Measurements from ENCODE around the gene PHACTR3.

DNA sequence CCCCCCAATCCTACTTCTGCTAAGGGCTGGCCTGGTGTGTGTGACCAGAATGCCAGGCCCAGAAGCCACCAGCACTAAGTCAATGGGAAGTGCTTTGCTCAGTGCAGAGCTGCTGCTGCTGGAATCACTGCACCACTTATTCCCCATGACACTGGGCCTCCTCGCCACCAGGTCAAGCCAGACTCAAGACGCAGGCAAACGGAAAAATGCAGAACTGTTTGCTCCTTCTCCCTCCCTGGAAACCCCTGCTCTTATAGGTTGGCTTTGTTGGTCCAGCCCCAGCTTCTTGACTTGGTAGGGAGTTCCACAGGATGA lies 121.9 kb downstream of the PHACTR3 start:
- TF ChIP-seq, protein P1, sequence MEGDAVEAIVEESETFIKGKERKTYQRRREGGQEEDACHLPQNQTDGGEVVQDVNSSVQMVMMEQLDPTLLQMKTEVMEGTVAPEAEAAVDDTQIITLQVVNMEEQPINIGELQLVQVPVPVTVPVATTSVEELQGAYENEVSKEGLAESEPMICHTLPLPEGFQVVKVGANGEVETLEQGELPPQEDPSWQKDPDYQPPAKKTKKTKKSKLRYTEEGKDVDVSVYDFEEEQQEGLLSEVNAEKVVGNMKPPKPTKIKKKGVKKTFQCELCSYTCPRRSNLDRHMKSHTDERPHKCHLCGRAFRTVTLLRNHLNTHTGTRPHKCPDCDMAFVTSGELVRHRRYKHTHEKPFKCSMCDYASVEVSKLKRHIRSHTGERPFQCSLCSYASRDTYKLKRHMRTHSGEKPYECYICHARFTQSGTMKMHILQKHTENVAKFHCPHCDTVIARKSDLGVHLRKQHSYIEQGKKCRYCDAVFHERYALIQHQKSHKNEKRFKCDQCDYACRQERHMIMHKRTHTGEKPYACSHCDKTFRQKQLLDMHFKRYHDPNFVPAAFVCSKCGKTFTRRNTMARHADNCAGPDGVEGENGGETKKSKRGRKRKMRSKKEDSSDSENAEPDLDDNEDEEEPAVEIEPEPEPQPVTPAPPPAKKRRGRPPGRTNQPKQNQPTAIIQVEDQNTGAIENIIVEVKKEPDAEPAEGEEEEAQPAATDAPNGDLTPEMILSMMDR (IDR thresholded peaks at IDR 0.05; ENCODE audit: low read depth, low read length, missing input control), result no peak
- TF ChIP-seq TAF1 (conservative IDR thresholded peaks at IDR 0.05) (no peak), YY1 (IDR thresholded peaks at IDR 0.05) (no peak), GABPA (IDR thresholded peaks at IDR 0.05 in 1 of 2, conservative IDR thresholded peaks at IDR 0.05 in 1 of 2) (no peak)
- TF ChIP-seq, protein P2, sequence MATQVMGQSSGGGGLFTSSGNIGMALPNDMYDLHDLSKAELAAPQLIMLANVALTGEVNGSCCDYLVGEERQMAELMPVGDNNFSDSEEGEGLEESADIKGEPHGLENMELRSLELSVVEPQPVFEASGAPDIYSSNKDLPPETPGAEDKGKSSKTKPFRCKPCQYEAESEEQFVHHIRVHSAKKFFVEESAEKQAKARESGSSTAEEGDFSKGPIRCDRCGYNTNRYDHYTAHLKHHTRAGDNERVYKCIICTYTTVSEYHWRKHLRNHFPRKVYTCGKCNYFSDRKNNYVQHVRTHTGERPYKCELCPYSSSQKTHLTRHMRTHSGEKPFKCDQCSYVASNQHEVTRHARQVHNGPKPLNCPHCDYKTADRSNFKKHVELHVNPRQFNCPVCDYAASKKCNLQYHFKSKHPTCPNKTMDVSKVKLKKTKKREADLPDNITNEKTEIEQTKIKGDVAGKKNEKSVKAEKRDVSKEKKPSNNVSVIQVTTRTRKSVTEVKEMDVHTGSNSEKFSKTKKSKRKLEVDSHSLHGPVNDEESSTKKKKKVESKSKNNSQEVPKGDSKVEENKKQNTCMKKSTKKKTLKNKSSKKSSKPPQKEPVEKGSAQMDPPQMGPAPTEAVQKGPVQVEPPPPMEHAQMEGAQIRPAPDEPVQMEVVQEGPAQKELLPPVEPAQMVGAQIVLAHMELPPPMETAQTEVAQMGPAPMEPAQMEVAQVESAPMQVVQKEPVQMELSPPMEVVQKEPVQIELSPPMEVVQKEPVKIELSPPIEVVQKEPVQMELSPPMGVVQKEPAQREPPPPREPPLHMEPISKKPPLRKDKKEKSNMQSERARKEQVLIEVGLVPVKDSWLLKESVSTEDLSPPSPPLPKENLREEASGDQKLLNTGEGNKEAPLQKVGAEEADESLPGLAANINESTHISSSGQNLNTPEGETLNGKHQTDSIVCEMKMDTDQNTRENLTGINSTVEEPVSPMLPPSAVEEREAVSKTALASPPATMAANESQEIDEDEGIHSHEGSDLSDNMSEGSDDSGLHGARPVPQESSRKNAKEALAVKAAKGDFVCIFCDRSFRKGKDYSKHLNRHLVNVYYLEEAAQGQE (IDR thresholded peaks at IDR 0.05), result no peak

Measured in liver (tissue), 3 donors.